Measurements from ENCODE around the gene APOC4.

DNA sequence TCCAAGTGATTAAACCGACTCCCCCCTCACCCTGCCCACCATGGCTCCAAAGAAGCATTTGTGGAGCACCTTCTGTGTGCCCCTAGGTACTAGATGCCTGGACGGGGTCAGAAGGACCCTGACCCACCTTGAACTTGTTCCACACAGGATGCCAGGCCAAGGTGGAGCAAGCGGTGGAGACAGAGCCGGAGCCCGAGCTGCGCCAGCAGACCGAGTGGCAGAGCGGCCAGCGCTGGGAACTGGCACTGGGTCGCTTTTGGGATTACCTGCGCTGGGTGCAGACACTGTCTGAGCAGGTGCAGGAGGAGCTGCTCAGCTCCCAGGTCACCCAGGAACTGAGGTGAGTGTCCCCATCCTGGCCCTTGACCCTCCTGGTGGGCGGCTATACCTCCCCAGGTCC lies 34.4 kb upstream of the APOC4 start:
- TF ChIP-seq, protein P1, sequence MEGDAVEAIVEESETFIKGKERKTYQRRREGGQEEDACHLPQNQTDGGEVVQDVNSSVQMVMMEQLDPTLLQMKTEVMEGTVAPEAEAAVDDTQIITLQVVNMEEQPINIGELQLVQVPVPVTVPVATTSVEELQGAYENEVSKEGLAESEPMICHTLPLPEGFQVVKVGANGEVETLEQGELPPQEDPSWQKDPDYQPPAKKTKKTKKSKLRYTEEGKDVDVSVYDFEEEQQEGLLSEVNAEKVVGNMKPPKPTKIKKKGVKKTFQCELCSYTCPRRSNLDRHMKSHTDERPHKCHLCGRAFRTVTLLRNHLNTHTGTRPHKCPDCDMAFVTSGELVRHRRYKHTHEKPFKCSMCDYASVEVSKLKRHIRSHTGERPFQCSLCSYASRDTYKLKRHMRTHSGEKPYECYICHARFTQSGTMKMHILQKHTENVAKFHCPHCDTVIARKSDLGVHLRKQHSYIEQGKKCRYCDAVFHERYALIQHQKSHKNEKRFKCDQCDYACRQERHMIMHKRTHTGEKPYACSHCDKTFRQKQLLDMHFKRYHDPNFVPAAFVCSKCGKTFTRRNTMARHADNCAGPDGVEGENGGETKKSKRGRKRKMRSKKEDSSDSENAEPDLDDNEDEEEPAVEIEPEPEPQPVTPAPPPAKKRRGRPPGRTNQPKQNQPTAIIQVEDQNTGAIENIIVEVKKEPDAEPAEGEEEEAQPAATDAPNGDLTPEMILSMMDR (IDR thresholded peaks at IDR 0.05; ENCODE audit: low read depth, low read length, poor library complexity, severe bottlenecking), result no peak
- TF ChIP-seq EZH2phosphoT487 (IDR thresholded peaks at IDR 0.05; ENCODE audit: borderline replicate concordance, low read length), result no peak
